Activated CD4-positive, alpha-beta T cell treated with anti-CD3 and anti-CD28 coated beads, Interleukin-2, amount 10 ng/mL, durations not matched to agents 24 days and 14 days (primary cell): ENCODE data around the gene TMOD4. TPM values are rescaled to one million over a fixed set of nuclear protein-coding genes. Genes with fewer than 3 reads are reported as not detected.

Experiments used
- DNase-seq: peaks from one replicate; pipeline ENCODE4 v3.0.0; 2022
- H3K27ac Mint-ChIP-seq: one replicate; pipeline ENCODE4 v1.8.0; 2022; ENCODE audit warnings: mild to moderate bottlenecking, mixed read lengths
- H3K27me3 Mint-ChIP-seq: one replicate; pipeline ENCODE4 v1.8.0; 2022; ENCODE audit warnings: mixed read lengths
- H3K36me3 Mint-ChIP-seq: one replicate; pipeline ENCODE4 v1.8.0; 2022; ENCODE audit warnings: low read depth, mild to moderate bottlenecking, mixed read lengths
- H3K4me1 Mint-ChIP-seq: one replicate; pipeline ENCODE4 v1.8.0; 2021; ENCODE audit warnings: mixed read lengths
- H3K4me3 Mint-ChIP-seq: one replicate; pipeline ENCODE4 v1.8.0; 2022; ENCODE audit warnings: mild to moderate bottlenecking, moderate library complexity, mixed read lengths
- H3K9me3 Mint-ChIP-seq: one replicate; pipeline ENCODE4 v1.8.0; 2021; ENCODE audit warnings: mixed read lengths
- intact Hi-C: fragments of 100-400 bp; cut with micrococcal nuclease; formaldehyde crosslinking; loops from one replicate; pipeline ENCODE4 v1.15.1; 2023
- total RNA-seq: library from RNA; stranded (reverse); gene quantifications from 2 replicates; pipeline ENCODE4 v1.2.3, GENCODE V29; 2022

TMOD4 gene
- total RNA-seq, 1 donor from 2014 or later: 1.8 TPM

DNA sequence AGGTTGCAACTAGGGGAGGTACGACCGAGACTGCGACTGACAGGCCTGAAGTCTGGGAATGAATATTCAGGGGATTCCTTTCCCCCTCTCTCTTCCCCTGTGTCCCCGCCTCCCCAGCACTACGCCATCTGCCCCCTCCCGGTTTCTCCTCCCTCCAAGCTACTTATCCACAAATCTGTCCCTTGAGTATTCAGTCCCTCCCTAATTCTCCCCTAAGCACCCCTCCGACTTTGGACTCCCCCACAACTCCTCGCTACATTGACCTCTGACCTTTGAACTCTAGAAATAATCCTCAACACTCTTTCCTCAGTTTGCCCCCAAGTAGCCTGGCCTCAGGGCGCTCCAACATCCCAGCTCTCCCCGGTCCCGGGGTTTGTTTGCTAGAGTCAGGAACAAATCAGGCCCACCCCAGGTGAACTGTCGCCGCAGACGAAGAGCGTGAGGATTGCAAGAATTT, 10.5 kb downstream of the TMOD4 start:
- Mint-ChIP-seq H3K27me3 (no peaks in the 10 kb centered on the region), H3K27ac (peak overlapping the region; percentile 91), H3K36me3 (peaks cover 65% of the 10 kb centered on the region), H3K4me1 (peaks cover 43% of the 10 kb centered on the region), H3K9me3 (no peaks in the 10 kb centered on the region), H3K4me3 (peak overlapping the region; percentile 97)
- DNase-seq: no peak
- intact Hi-C loops: loop anchor here (1.0 kb wide), 1 partner anchor 9 kb away; the partner anchor contains the start of gene TNFAIP8L2

GRCh38 chr1:151164732-151165280, 11.0 kb downstream of the TMOD4 start:
- H3K36me3 Mint-ChIP-seq: peaks cover 63% of the 10 kb centered on the region
- peaks cover 45% of the 10 kb centered on the region for H3K4me1 Mint-ChIP-seq

GRCh38 chr1:151159373-151159772, 16.4 kb downstream of the TMOD4 start:
- Mint-ChIP-seq H3K9me3 (no peaks in the 10 kb centered on the region), H3K27me3 (no peaks in the 10 kb centered on the region), H3K27ac (peak overlapping the region; percentile 96), H3K4me1 (peaks cover 57% of the 10 kb centered on the region), H3K4me3 (peak overlapping the region; percentile 68), H3K36me3 (peaks cover 55% of the 10 kb centered on the region)
- intact Hi-C loops: loop anchor here (5.0 kb wide), 2 partner anchors 102 to 597 kb away; partner anchors contain the start of gene CDC42SE1
- DNase-seq: no peak

More at GRCh38 chr1:151164732-151165280, 11.0 kb downstream of the TMOD4 start:
- no peaks in the 10 kb centered on the region for H3K27me3 Mint-ChIP-seq
- no peaks in the 10 kb centered on the region for H3K9me3 Mint-ChIP-seq
- peak overlapping the region; percentile 91 for H3K27ac Mint-ChIP-seq
- intact Hi-C loops: loop anchor here (1.0 kb wide), 1 partner anchor 9 kb away; the partner anchor contains the start of gene TNFAIP8L2
- peak; percentile 69 for DNase-seq
- peak overlapping the region; percentile 97 for H3K4me3 Mint-ChIP-seq

DNA sequence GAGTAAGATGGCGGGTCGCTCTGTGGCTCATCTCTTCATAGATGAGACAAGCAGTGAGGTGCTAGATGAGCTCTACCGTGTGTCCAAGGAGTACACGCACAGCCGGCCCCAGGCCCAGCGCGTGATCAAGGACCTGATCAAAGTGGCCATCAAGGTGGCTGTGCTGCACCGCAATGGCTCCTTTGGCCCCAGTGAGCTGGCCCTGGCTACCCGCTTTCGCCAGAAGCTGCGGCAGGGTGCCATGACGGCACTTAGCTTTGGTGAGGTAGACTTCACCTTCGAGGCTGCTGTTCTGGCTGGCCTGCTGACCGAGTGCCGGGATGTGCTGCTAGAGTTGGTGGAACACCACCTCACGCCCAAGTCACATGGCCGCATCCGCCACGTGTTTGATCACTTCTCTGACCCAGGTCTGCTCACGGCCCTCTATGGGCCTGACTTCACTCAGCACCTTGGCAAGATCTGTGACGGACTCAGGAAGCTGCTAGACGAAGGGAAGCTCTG, 17.0 kb downstream of the TMOD4 start:
- Mint-ChIP-seq H3K36me3 (peaks cover 52% of the 10 kb centered on the region), H3K4me1 (peaks cover 54% of the 10 kb centered on the region), H3K27me3 (no peaks in the 10 kb centered on the region), H3K4me3 (peak overlapping the region; percentile 97), H3K27ac (peak overlapping the region; percentile 96), H3K9me3 (no peaks in the 10 kb centered on the region)
- intact Hi-C loops: loop anchor here (5.0 kb wide), 2 partner anchors 102 to 596 kb away; partner anchors contain the start of gene CDC42SE1
- no peak for DNase-seq

- Mint-ChIP-seq H3K36me3 (peaks cover 52% of the 10 kb centered on the region), H3K4me3 (peak overlapping the region; percentile 97), H3K27ac (peak overlapping the region; percentile 96), H3K9me3 (no peaks in the 10 kb centered on the region), H3K4me1 (peaks cover 54% of the 10 kb centered on the region), H3K27me3 (no peaks in the 10 kb centered on the region)
- intact Hi-C loops: loop anchor here (5.0 kb wide), 2 partner anchors 101 to 596 kb away; partner anchors contain the start of gene CDC42SE1
- DNase-seq: peak; percentile 78
Measured at GRCh38 chr1:151158326-151158725, 17.5 kb downstream of the TMOD4 start.

DNA sequence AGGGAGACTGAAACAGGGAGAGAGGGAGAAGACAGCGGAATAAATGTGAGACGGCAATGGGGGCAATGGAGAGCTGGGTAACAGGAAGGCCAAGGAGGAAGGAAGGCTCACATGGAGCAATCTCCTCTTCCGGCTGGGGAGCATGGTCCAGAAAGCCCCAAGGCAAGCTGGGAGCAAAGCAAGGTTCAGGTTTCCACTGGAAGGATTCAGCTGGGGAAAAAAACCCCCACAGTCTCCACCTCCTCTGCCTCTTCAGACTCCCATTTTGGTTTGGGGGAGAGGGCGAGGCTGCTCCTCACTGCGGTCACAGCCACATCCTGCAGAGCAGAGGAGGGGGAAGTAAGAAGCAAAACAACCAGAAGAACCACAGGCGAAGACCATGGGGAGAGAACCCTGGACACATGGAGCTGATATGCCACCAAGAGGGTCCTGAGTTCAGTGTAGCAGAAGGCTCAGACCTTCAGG, 18.7 kb downstream of the TMOD4 start:
- Mint-ChIP-seq H3K4me1 (peaks cover 47% of the 10 kb centered on the region), H3K36me3 (peaks cover 46% of the 10 kb centered on the region), H3K27ac (peak overlapping the region; percentile 96), H3K9me3 (no peaks in the 10 kb centered on the region), H3K4me3 (peak overlapping the region; percentile 97), H3K27me3 (no peaks in the 10 kb centered on the region)
- intact Hi-C loops: loop anchor here (1.0 to 5.0 kb wide), 5 partner anchors 26 to 595 kb away; partner anchors contain the start of genes CDC42SE1, PIP5K1A and PRUNE1
- peak; percentile 92 for DNase-seq

GRCh38 chr1:151156515-151156819, 19.3 kb downstream of the TMOD4 start, which contains the start of gene TNFAIP8L2:
TSS of gene TNFAIP8L2 (plus strand) at chr1:151156649. CDS start at chr1:151158698, 2,049 bp downstream.
- Mint-ChIP-seq H3K36me3 (peaks cover 41% of the 10 kb centered on the region), H3K27ac (peak within 1 kb of the TSS; percentile 96), H3K9me3 (no peaks in the 10 kb centered on the region), H3K4me3 (peak within 1 kb of the TSS; percentile 97), H3K27me3 (no peaks in the 10 kb centered on the region), H3K4me1 (peaks cover 42% of the 10 kb centered on the region)
- peak; percentile 94 for DNase-seq
- intact Hi-C loops: loop anchor here (1.0 to 5.0 kb wide), 9 partner anchors 9 to 594 kb away; partner anchors contain the start of genes CDC42SE1, LYSMD1, PIP5K1A and SEMA6C

DNA sequence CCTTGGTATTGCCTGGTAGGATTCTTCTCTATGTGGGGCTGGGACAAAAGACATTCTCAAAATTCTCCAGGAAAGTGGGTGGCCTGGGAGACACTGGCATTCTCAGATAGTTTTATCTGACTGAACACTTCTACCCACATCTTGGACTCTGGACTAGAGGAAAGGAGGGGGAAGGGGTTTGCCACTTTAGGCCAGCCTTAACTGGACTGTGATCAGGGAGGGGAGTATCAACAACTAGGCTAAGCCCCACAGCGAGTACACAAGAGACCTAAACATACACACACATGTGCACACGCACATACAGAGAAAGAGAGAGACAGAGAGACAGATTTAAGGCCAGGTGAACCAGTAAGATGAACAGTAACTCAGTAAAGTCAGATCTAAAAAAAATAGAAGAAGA, 28.1 kb downstream of the TMOD4 start:
- Mint-ChIP-seq H3K9me3 (no peaks in the 10 kb centered on the region), H3K4me1 (peaks cover 14% of the 10 kb centered on the region)

DNA sequence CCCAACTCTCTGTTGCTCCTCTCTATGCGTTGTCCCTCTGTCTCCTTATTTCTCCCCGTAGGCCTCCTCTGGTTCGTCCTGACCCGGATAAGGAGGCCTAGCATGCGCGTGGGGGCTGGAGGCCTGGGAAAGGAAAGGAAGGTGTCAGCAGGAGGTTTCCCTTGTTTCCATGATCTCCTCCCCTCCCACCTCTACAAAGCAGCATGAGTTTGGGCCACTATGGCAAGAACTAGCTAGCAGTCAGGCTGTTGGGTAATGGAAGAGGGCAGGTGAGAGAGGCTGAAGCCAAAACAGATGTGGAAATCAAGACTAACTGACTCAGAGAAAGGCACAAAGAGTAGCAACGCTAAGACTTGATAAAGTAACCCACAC, 28.7 kb downstream of the TMOD4 start:
- intact Hi-C loops: loop anchor here (2.0 kb wide), 1 partner anchor 16 kb away; no protein-coding TSS in a partner anchor
- Mint-ChIP-seq H3K4me3 (peak overlapping the region; percentile 90), H3K36me3 (no peaks in the 10 kb centered on the region), H3K27me3 (peaks cover 18% of the 10 kb centered on the region), H3K4me1 (peaks cover 14% of the 10 kb centered on the region), H3K27ac (peak overlapping the region; percentile 64), H3K9me3 (no peaks in the 10 kb centered on the region)
- DNase-seq: no peak

More for the DNA sequence above, 28.1 kb downstream of the TMOD4 start:
- no peak for DNase-seq
- intact Hi-C loops: loop anchor here (2.0 kb wide), 1 partner anchor 17 kb away; no protein-coding TSS in a partner anchor
- Mint-ChIP-seq H3K4me3 (peak overlapping the region; percentile 90), H3K27ac (no peak overlapping the region), H3K27me3 (peaks cover 18% of the 10 kb centered on the region), H3K36me3 (no peaks in the 10 kb centered on the region)

GRCh38 chr1:151146412-151147131, 29.2 kb downstream of the TMOD4 start, which contains the start of gene SEMA6C:
TSS of gene SEMA6C (minus strand) at chr1:151146631. CDS start at chr1:151142621, 4,010 bp downstream.
- H3K4me3 Mint-ChIP-seq: peak within 1 kb of the TSS; percentile 90

DNA sequence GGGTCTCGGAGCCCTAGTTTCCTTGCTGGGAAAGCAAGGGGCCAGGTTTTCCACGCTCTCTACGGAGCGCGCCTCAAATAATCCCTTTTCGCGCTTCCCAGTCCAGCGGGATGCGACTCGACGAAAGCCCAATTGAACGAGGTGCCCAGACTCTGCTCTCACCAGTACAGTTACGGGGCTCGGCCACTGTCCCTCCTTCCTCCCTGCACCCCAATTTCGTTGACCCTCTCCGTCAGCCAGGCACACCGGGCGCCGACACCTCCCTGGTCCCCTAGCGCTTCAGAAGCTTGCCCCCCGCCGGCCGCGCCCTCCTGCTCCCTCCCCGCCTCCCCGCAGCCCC, 29.7 kb downstream of the TMOD4 start:
- Mint-ChIP-seq H3K27me3 (peaks cover 18% of the 10 kb centered on the region), H3K4me3 (peak overlapping the region; percentile 90), H3K27ac (no peak overlapping the region), H3K4me1 (peaks cover 14% of the 10 kb centered on the region), H3K9me3 (no peaks in the 10 kb centered on the region), H3K36me3 (no peaks in the 10 kb centered on the region)
- no peak for DNase-seq
- intact Hi-C loops: loop anchor here (1.0 to 2.0 kb wide), 2 partner anchors 10 to 15 kb away; partner anchors contain the start of gene TNFAIP8L2

More at GRCh38 chr1:151146412-151147131, 29.2 kb downstream of the TMOD4 start, which contains the start of gene SEMA6C:
- Mint-ChIP-seq H3K9me3 (no peaks in the 10 kb centered on the region), H3K27me3 (peaks cover 18% of the 10 kb centered on the region), H3K27ac (peak within 1 kb of the TSS; percentile 64), H3K36me3 (no peaks in the 10 kb centered on the region), H3K4me1 (peaks cover 14% of the 10 kb centered on the region)
- DNase-seq: peak; percentile 98
- intact Hi-C loops: loop anchor here (1.0 to 2.0 kb wide), 2 partner anchors 10 to 16 kb away; partner anchors contain the start of gene TNFAIP8L2

DNA sequence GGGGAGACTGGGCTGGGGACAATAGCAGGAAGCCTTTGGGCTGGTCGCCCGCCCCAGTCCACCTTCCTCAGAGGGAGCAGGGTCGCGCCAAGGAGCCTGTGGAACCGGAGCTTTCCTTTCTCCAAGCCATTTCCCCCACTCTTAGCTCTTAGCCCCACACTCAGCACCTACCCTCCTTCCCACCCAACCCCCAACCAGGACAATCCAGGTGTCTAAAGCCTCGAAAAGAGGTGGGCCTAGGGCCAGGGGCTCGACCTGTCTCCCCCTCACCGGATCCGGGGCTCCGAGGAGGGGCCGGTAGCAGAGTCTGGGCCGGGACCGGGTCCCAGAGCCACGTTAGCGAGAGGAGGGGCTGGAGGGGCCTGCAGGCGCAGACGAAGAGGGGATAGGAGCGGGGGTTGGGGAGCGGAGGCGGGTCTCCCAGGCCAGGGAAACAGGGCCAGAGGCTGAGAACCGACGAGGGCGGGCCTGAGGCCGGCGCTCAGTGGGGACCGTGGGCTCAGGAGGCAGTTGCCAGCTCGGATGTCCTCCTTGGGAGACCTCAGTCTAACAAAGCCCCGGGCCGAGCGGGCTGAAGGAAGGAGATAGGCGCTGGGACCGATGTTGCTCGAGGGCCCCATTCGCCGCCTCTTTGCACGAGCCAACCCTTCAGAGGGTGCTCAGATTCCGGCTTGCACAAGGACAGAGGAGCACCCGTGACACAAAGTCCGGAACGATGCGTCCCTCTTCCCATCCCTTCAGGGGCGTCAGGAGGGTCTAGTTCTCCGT, 30.3 kb downstream of the TMOD4 start:
- peak; percentile 78 for DNase-seq
- Mint-ChIP-seq H3K4me1 (peaks cover 14% of the 10 kb centered on the region), H3K27me3 (peaks cover 18% of the 10 kb centered on the region), H3K9me3 (no peaks in the 10 kb centered on the region), H3K27ac (no peak overlapping the region), H3K4me3 (peak overlapping the region; percentile 90), H3K36me3 (no peaks in the 10 kb centered on the region)
- intact Hi-C loops: loop anchor here (1.0 to 2.0 kb wide), 2 partner anchors 11 to 15 kb away; partner anchors contain the start of gene TNFAIP8L2
